SKM-1 (cell line): ENCODE data around the gene SCML1.
"Not testable (repeated sequence)": the region's sequence is repeated elsewhere in the genome, so short reads cannot be mapped to it uniquely, and the experiment has no call there.

Experiments used
- DNase-seq: peaks from one replicate; lab custom pipeline; 2025; ENCODE audit not compliant: unreplicated experiment; lab: John Stamatoyannopoulos, UW

The SCML1 gene

DNA sequence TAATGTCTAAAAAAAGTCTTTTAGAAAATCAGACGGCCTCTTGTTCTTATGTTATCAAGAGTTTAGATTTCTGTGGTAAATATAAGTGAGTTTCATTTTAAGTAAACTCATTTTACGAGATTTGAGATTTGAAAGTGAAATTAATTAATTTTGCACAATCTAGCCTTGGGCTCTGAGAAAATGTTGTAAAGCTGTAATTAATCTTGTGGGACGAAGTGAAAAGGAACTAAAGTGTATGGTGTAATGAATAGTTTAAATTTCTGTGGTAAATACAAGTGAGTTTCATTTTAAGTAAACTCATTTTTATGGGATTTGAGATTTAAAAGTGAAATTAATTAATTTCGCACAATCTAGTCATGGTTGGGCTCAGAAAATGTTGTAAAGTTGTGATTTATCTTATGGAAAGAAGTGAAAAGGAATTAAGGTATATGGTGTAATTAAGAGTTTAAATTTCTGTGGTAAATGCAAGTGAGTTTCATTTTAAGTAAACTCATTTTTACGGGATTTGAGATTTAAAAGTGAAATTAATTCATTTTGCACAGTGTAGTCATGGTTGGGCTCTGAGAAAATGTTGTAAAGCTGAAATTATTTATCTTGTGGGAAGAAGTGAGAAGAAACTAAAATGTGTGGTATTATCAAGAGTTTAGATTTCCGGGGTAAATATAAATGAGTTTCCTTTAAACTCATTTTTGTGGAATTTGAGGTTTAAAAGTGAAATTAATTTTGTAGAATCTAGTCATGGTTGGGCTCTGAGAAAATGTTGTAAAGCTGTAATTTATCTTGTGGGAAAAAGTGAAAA lies 1.6 kb downstream of the SCML1 start:
- DNase-seq = no peak

DNA sequence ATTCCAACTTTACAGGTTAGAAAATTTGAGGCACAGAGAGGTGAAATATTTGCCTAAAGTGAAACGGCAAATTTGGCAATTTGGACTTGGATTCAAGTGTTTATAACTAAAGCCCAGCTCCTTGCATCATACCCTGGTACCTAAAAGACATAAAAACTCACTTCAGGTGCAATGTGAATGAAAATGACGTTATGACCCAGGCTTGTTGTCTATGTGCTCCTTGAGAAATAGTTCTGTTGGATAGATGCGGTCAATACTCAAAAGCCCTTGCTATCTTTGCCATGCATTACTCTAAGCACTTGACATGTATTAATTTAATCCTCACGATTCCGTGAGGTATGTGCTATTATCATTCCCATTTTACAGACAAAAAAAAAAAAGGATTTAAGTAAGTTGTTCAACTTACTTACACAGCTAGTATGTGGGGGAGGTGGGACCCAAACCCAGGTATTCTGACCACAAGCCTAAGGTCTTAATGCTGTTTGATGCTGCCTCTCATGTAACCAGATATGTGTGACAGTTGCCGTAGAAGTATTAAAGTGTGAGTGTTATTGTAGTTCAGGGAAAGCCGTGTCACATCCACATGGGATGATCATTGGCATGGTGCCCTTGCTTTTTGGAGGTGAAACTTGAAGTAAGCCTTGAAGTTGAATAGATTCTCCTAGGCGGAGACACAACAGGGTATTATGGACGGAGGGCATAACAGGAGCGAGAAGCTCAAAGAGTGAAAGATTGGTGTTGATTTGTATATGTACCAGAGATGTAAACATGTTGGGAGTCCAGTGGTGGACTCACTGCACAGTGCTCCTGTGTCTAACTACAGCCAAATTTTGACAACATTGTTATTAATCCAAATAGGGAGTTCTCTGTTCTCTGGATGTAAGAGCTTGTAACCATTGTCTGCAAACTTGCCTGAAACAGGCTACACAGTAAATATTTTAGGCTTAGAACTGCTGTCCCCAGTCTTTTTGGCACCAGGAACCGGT lies 3.1 kb downstream of the SCML1 start:
- no peak for DNase-seq

DNA sequence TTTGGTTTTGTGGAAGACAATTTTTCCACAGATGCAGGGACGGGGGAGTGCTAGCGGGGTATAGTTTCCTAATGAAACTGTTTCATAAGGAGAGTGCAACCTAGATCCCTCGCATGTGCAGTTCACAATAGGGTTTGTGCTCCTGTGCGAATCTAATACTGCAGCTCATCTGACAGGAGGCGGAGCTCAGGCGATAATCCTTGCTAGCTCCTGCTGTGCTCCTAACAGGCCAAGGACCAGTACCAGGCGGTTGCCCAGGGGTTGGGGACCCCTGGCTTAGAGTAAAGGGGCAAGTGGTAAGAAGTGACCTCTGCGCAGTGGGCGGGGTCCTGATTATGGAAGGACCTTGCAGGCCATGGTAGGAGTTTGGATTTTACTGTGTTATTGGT lies 3.8 kb downstream of the SCML1 start:
- DNase-seq = no peak

DNA sequence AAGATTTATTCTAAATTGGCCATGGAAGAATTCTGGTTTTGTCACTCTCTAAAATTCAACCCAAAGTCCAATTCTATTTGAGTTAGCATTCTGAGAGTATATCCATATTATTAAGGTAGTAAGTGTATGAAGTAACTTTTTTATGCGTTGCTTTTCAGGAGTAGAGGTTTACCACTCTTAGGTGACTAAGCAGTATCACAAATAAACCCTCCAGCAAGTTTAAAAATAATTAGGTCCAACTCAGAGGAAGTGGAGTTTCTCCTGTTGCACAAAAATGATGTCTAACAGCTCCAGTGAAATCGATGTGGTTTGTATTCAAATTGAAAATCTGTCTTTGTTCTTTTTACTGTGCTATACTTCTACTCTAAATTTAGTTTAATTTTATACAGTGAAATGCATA lies 6.6 kb downstream of the SCML1 start:
- DNase-seq = no peak

DNA sequence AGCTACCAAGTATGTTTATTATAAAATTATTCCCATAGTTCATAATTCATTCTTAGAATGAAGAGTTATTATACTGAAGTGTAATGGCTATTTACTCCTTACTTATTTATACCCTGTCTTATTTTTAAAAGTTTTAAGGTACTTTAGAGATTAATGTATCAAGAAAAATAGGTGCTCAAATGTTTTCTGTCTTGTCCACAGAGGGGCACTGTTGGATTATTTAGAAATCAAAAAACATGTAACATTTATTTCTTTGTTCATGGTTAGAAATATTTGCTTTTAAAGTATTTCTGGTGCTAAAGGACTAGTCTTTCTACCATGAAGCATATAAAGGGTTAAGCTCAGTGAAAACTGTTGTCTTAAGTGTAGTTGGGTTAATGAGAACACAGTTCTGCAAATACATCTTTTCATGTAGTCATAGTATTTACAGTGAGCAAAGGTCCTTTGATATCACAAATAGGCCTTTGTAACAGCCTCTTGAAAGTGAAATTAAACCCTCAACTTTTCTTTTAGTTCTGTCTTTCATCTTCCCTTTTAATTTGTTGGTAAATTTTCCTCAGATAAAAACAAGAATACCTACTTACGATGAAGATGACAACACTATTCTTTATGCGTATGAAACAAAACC lies 7.7 kb downstream of the SCML1 start:
- no peak for DNase-seq

DNA sequence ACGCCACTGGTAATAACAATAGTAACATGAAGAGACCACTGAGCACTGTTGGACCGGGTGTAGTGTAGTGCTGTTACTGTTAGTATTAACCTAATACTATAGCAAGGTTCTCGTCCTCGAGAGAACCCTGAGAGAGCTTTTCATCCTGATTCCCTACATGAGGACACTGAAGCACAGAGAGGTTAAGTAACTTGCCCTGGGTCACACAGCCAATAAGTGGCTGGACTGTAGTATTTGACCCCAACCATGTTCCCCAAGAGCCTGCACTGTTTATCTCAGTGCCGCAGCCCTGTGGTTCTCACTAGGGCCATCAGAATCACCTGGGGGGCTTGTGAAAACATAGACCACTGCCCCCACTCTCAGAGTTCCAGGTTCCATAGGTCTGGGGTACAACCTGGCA lies 10.4 kb downstream of the SCML1 start:
- DNase-seq = no peak

DNA sequence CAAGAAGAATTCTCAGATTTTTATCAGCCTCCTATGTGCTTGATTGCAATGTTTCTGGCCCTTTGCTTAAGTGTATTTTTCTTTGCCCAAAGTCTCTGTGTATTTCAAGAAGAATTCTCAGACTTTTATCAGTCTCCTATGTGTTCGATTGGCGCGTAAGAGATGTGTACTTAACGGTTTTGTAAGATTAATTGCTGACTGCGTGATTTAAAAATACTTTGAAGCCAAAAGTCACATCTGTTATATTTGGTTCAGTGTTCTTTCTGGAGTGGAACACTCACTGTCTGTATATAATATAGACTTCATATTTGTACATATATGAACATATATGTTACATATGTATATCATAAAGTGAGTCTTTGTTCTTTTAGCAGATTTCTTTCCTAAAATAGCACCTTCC lies 11.4 kb downstream of the SCML1 start:
- no peak for DNase-seq

DNA sequence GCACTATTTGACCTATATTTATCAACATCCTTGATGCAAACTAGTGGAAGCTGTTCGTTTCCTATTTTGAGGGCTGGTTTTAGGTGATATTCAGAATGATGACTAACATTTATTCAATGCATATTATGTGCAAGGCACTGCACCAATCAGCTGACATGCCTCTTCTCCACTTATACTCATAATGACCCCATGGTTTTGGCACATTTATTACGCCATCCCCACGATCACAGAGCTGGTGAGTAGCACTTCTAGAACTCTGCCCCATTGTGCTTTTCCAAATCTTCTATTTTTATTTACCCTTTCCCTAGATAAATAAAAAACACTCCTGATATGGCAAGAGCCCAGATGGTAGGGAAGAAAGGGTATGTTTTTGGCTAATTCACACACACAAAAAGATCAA lies 13.1 kb downstream of the SCML1 start:
- DNase-seq = no peak

DNA sequence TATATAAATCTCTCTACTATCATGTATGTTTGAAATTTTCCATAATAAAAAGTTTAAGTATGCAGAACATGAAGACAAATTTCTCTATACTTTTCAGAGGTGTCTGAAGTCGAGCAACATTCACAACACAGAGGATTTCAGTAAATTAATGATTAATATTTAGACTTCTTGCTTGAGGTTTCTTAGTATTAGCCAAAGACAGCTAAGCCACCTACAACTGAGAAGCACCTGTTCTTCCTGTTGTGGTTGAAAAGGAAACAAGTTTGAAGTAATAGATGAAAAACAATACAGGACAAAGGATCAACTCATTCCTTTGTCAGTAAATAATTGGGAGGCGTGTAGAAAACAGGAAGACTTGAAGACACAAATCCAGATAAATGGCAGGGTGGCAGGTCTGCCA lies 21.1 kb downstream of the SCML1 start:
- DNase-seq = no peak

DNA sequence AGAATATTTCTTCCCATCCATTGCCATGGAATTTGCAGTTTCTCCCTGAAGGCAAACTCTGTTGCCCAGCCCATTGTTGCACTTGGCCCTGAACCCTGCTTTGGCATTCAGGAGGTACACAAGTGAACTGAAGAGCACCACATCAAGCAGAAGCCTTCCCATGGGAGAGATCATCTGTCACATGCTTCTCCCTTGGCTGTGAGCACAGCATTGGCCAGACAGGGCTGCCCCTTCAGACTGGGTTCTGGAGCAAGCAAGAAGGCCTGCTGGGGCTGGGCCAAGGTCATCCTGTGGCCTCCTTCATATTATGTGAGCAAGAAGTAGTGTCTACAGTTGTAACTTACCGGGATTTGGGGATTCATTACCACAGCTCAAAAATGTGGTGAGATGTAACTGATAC lies 22.7 kb downstream of the SCML1 start:
- no peak for DNase-seq

DNA sequence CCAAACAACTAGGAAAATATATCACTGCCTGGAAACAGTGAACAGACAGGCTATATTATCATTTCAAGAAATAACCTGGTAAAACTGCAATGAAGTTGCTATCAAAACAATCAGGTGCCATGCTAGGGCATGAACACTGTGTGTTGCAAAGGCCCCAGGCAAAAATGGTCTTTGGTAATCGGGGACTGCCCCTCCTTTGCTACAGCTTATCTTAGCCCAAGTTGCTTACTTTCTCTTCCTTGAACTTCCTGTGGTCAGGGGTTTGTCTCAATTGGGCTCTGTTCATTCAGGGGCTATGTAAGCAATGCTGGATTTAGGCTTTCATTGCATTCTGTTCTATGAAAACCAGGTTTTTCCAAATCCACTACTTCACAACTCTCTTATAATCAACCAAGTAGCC lies 30.4 kb downstream of the SCML1 start:
- DNase-seq = no peak

DNA sequence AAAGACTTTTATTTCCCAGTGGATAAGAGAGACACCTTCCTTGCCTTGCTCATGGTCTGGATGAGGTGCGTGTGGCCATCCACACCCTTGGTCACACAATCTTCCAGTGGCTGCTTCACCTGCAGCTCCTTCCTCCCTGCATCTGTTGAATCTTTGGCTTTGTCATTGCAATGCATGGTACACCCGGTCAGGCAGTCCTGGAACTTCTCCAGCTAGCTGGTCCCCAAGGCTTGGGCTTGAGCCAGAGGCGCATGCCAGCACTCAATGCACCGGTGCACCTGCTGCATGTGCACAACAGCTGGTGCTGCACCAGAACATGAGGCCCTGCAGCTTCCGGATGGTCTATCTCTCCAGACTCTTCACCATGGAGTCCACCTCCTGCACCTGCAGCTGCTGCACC lies 31.7 kb downstream of the SCML1 start:
- DNase-seq = no peak

DNA sequence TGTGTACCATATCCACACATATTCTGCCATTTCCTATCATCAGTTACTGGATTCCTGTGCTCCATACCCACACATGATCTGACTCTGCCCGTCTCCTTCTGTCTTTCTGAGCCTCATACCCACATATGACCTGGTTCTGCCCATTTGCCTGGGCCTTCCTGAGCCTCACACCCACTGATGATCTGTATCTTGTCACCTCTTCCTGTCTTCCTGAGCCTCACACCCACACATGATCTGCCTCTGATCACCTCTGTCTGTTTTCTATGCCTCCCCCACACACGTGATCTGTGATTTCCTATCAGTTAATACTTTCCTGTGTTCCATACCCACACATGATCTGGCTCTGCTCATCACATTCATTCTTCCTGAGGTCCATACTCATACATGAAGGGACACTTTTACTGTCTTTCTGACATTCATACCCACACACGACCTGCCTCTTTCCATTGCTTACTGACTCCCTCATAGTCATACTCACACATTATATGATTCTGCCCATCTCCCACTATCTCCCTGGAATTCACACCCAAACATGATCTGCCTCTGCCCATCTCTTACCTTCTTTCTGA lies 32.5 kb downstream of the SCML1 start:
- no peak for DNase-seq

DNA sequence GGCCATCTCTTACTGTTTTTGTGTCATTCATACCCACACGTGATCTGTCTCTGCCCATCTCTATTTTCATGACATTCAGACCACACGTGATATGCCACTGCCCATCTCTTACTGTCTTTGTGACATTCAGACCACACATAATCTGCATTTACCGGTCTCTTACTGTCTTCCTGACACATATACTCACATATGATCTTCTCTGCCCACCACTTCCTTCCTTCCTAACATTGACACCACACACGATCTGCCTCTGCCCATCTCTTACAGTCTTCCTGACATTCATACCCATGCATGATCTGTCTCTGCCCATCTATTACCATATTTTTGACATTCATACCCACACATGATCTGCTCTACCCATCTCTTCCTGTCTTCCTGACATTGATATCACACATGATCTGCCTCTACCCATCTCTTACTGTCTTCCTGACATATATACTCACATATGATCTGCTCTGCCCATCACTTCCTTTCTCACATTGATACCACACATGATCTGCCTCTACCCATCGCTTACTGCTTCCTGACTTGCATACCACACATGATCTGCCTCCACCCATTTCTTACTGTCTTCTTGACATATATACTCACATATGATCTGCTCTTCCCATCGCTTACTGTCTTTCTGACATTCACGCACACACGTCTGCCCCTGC lies 36.1 kb downstream of the SCML1 start:
- no peak for DNase-seq

DNA sequence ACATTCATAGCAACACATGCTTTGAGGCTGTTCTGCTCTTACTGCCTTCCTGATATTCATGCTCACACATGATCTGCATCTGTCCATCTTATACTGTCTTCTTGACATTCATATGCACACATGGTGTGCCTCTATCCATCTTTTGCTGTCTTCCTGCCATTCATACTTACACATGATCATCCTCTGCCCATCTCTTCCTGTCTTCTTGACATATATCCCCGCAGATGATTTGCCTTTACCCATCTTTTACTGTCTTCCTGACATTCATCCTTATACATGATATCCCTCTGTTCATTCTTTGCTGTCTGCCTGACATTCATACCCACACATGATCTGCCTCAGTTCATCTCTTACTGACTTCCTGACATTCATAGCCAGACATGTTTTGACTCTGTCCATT lies 36.8 kb downstream of the SCML1 start:
- DNase-seq = no peak

DNA sequence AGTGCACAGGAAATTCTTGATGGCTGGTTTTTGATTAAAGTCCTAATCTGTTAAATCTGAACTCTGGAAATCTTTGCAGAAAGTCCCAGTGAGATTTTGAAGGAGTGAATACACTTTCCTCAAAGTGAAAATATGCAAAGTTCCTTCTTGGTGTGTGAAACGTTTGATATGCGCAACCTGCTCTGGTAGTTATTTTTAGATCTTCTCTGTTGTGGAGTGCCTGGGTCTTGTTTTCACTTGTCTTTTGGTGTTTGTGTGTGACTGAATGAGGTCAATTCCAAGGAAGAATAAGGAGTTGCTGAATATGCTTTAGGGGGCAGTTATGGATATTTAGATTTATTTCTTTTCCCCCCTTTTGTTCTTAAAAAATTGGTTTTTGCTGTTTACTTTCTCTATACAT lies 41.7 kb downstream of the SCML1 start:
- no peak for DNase-seq

DNA sequence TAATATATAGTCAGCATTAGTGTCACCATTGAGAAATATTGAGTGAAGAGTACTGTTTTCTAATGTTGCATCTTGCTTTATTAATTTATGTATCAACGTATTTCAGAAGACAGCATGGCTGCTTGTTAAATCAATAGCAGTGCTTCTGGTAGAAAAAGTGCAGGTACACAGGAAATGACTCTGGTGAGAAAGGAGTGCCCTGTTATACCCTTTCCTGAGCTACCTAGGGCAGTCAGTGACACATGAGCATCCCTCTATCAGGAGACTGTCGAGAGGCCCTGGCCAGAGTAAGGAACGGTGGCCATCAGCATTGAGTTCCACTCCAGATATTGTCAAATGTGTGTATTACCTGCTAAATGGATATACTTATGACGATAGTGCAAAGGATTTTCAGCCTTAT lies 42.1 kb downstream of the SCML1 start:
- DNase-seq = no peak

DNA sequence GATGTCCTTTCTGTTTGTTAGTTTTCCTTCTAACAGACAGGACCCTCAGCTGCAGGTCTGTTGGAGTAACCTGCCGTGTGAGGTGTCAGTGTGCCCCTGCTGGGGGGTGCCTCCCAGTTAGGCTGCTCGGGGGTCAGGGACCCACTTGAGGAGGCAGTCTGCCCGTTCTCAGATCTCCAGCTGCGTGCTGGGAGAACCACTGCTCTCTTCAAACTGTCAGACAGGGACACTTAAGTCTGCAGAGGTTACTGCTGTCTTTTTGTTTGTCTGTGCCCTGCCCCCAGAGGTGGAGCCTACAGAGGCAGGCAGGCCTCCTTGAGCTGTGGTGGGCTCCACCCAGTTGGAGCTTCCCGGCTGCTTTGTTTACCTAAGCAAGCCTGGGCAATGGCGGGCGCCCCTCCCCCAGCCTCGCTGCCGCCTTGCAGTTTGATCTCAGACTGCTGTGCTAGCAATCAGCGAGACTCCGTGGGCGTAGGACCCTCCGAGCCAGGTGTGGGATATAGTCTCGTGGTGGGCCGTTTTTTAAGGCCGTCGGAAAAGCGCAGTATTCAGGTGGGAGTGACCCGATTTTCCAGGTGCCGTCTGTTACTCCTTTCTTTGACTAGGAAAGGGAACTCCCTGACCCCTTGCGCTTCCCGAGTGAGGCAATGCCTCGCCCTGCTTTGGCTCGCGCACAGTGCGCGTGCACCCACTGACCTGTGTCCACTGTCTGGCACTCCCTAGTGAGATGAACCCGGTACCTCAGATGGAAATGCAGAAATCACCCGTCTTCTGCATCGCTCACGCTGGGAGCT lies 49.5 kb downstream of the SCML1 start:
- not testable (repeated sequence) for DNase-seq

DNA sequence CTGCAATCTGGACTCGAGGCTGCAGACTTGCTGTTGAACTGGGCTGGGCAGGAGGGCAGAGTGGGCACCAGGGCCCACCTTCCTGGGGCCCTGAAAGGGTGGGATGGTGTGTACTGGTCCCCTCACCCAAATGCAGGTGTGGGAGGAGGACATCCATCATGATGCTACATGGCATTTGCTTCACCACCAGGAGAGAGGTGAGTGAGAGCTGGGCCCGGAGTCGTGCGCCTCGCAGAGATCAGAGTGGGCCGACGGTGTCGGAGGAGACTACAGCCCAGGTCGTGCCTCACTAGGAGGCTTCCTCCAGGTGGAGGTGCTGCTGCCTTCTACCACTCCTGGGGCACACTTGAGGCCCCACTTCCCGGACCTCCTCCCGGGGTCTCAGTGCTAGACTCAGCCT lies 50.3 kb downstream of the SCML1 start:
- DNase-seq = no peak

DNA sequence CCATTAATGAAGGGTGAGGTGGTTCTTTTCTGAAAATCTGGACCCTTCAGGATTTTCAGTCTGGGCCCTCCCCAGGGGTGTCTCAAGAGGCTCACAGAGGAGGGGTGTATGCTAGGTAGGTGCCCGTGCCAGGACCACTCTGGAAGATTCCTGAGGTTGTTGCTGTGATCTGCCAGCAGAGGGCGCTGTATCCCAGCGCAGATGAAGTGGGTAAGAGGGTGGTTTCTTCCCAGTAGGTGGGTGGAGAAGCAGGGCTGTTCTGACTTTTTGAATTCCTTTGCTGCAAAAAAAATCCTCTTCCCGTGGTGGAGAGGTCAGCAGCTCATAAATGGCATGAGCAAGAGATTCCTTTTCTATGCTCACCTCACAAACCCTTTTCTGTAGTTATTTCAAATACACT lies 51.1 kb downstream of the SCML1 start:
- no peak for DNase-seq
